NCI-H2227 (cell line): ENCODE data around the gene EVX2.

ENCODE experiments used
- DNase-seq: peaks from one replicate; lab custom pipeline; 2025; ENCODE audit not compliant: unreplicated experiment; lab: John Stamatoyannopoulos, UW

Gene EVX2

GRCh38 chr2:176083796-176084261 is at the start of gene EVX2:
EVX2 (minus strand) TSS chr2:176083962; CDS start chr2:176083776, 186 bp downstream.
- no peak for DNase-seq

DNA sequence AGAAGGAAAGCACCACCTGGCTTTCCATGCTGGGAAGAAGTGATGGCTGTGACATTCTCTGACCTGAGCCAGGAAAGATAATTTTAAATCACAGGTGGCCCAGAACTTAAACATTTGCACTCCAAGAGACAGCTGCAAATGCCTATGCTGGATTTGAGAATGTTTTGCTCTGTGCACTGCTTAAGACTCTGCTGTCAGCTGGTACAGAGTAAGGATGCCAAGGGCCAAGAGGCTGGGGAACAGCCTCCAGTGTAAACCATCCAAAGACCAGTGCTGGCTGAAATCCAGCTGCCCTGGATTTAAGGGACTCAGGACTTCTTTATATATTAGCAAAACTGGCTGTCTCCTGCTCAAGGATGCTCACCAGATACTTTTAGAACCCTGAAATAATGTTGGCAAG is 49.6 kb upstream of the EVX2 start:
- no peak for DNase-seq

DNA sequence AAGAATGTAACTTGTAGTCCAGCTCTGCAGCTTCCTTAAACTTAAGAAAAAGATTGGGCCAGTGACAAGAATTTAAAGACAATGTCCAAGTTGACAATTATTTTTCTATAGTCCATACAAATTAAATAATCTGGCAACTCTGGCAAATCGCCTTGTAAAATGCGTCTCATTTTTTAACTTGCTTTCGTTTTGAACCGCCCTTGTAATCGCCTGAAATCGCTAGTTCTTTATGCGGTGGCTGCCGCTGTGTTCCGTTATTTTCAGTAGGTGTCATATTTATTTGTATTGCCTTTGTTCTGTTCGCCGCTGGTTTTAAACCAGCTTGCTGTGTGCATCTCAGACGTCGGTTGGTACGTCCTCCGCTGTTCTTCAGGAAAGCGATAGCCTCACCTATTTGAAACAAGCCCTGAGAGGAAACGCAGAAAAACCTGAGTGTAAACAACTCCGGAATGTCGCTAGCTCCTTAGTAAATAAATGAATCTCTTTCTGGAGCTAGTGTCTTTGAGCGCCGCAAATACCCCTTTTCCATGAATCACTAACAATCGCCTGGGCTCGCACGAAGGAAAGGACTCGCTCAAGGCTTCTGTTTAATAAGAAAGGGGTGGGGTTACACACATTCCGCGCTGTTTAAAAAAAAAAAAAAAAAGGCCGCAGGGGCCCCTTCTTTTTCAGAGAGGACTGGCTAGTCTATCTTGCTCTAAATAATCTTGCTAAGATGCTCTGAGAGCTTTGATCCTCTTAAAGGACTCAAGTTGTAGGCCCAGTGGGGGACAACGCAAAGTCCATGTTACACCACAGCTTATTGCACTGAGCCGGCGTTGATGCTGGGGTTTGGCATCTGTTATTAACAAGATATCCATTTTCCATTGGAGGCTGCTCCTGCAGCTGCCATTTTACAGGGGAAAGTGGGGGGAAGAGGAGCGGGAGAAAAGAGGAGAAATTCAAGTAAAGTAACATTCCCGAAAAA is 48.7 kb upstream of the EVX2 start:
- no peak for DNase-seq

DNA sequence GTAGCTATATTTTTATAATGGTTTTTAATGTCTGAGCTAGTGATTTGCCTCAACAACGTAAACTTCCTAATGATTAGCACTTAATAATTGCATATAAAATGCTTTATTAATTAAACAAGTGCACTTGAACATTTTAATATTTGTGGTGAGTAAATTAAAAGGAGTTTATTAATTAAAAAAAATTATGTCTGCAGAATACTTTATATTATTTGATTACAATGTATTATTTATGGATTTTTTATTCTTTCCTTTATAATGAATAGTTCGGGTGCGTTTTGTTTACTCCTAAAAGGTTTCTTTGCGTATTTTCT is 48.0 kb upstream of the EVX2 start:
- DNase-seq, result no peak

GRCh38 chr2:176130957-176131847 is 47.4 kb upstream of the EVX2 start:
- DNase-seq, result no peak

DNA sequence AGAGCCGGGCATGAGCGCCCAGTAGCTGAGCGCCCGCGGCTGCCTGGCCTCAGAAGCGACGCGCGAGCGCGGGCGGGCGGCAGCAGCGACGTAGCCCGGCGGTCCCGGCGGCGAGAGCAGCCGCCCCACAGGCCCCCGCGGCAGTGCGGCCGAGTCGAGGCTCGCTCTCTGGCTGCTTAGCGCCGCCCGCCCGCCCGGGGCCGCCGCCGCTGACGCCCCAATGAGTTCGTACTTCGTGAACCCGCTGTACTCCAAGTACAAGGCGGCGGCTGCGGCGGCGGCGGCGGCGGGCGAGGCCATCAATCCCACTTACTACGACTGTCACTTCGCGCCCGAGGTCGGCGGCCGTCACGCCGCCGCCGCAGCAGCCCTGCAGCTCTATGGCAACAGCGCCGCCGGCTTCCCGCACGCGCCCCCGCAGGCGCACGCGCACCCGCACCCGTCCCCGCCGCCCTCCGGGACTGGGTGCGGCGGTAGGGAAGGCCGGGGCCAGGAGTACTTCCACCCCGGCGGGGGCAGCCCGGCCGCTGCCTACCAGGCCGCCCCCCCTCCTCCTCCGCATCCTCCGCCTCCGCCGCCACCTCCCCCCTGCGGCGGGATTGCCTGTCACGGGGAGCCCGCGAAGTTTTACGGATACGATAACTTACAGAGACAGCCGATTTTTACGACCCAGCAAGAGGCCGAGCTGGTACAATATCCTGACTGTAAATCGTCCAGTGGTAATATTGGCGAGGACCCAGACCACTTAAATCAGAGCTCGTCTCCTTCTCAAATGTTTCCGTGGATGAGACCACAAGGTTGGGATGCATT is 46.6 kb upstream of the EVX2 start:
- DNase-seq, result peak; percentile 69

GRCh38 chr2:176129813-176130146 is 46.0 kb upstream of the EVX2 start:
- no peak for DNase-seq

- peak; percentile 87 for DNase-seq
Measured at GRCh38 chr2:176128982-176129796, 45.4 kb upstream of the EVX2 start, which contains the start of gene HOXD8. HOXD8 (plus strand) TSS chr2:176129705; CDS start chr2:176130367, 662 bp downstream.

DNA sequence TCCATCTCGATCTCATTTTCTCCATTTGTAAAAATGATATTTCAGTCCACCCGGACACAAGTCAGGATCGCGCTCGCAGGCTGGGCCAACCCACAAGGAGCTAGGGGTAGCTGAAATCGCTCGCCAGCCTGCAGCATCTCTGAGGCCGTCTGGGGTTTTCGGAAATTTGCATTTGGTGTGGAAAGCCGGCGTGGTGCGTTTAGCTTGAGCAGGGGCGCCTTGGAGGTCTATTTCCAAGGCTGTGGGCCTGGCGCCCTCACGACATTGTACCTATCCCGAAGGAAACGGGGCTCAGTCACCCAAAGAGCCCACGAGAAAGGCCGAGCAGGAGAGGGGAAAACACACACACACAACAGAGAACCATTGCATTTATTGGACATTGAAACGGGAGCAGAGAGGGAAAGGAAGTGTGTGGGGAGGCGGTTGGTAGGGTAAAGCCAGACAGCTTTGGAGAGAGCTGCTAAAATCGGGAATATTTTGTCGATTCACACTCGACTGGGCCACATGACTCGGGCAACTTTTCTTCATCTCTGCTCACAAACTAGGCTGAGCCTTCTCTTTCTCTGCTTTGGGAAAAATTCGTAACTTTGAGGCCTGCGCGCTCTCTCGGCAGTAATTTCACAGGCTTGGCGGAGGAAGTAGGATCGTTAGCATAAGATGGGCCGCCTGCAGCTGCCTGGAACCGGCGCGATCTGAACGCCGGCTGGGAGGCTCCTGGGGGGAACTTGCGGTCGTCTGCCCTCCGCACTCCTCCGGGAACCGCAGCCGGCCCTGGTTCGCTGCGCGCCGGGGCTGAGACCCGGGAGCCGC is 44.6 kb upstream of the EVX2 start:
- DNase-seq, result peak; percentile 43

GRCh38 chr2:176127774-176128072 is 44.0 kb upstream of the EVX2 start:
- DNase-seq, result no peak

- peak; percentile 83 for DNase-seq
Measured at GRCh38 chr2:176126929-176127773, 43.4 kb upstream of the EVX2 start.

- DNase-seq, result no peak
Measured at GRCh38 chr2:176125772-176126054, 42.0 kb upstream of the EVX2 start.

DNA sequence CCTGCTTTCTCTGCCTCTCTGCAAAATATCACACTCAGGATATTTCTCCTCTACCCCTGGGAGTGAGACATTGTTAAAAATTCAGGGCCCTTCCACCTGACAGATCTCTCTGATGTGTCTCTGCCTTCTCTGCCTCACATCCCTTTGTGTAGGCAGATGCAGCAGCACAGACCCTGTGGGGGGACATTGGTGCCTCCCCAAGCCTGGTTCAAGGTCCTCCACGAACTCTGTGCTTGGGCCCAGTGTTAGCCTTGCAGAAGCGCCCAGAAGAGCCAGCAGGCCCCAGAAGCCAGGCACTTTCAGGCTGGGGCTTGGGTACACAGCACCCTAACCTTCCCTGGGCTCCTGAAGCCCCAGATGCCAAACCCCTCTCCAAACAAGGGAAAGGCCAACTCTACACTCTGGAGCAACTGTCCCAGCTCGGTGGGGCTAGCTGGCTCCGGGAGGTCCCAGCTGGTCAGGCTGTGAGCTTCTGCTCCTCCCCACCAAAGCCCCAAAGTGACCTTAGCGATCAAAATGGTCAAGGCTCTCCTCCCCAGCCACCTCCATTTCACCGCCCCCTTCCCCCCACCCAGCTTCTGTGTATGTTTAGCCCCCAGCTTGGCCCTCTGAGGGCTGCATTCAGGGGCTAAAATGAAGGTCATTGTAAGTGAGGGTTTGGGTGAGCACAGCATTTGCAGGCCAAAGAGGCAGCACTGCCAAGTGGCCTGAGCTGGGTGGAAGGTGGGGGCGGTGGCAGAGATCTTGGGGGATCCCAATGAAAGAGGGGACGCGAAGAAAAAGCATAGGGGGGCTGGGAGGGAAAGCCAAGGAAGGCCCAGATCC is 41.4 kb upstream of the EVX2 start:
- DNase-seq, result no peak

GRCh38 chr2:176124110-176124946 is 40.6 kb upstream of the EVX2 start:
- DNase-seq, result no peak

- DNase-seq, result no peak
Measured at GRCh38 chr2:176123411-176124109, 39.8 kb upstream of the EVX2 start.

- peak; percentile 56 for DNase-seq
Measured at GRCh38 chr2:176122683-176123410, 39.1 kb upstream of the EVX2 start, which contains the start of gene HOXD9. HOXD9 (plus strand) TSS chr2:176122719; CDS start chr2:176122769, 50 bp downstream.
